ENCODE data around the gene KHDC1L.
"Not testable (repeated sequence)": the region's sequence is repeated elsewhere in the genome, so short reads cannot be mapped to it uniquely, and the experiment has no call there.

The KHDC1L gene

DNA sequence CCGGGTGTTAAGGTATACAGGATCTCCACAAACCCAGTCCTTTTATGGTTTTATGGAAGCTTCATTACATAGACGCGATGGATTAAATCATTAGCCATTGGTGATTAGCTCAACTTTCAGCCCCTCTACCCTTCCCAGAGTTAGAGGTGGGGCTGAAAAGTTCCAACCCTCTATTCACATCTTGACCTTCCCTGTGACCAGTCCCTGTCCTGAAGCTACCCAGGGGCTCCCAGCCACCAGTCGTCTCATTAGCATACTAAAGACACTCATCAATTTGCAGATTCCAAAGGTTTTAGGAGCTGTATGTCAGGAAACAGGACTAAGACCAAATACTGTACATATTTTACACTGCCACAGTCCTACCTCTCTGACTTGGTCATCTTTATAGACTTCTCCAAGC is 21.0 kb downstream of the KHDC1L start:
- DNase-seq (ENCODE audit: low spot score) = no peak

DNA sequence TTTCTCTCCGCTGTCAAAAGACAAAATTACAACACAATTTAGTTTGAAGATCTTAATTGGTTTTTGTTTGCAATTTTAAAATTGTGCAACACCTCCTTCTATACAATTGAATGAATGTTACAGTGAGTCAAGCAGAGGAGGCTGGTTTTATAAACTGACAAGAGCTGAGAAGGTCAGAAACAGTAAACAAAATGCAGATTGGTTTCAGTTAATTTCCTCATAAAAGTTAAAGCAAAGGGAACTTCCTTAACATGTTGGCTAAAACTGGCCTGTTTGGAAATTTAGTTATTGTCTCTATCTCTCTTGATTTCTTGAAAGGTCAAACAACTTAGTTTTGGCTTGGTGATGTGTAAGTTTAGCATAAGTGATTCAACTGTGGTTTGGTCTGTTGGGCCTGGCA is 22.2 kb downstream of the KHDC1L start:
- DNase-seq (ENCODE audit: low spot score) = no peak

DNA sequence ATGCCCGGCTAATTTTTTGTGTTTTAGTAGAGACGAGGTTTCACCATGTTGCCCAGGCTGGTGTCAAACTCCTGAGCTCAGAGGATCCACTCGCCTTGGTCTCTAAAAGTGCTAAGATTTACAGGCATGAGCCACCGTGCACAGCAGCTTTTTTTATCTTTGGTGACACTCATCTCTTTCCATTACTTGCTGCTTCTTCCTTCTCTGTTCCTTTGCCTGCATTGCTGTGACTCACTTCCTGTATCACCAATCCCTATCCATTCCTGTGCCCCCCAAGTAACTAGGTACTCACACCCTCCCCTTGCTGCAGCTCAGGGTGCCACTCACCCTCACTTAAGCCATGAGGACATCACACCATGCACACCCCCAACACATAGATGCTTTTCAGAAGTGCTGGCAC is 24.6 kb downstream of the KHDC1L start:
- DNase-seq (ENCODE audit: low spot score) = peak; percentile 28

DNA sequence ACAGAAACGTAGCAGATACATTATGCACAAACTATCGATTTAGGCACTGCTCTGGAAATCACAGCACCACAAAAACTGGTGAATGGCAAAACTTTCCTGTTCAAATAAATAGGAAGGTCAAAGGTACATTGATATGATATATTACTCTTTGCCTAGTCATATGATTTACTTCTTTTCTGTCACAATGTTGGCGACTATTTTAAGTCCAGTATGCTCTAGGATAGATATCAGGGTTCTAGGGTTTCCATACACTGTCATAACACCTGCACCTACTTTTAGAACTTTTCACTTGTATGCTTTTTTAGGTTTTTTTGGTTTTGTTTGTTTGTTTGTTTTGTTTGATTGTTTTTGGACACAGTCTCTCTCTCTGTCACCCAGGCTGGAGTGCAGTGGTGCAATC is 25.0 kb downstream of the KHDC1L start:
- DNase-seq (ENCODE audit: low spot score) = no peak

DNA sequence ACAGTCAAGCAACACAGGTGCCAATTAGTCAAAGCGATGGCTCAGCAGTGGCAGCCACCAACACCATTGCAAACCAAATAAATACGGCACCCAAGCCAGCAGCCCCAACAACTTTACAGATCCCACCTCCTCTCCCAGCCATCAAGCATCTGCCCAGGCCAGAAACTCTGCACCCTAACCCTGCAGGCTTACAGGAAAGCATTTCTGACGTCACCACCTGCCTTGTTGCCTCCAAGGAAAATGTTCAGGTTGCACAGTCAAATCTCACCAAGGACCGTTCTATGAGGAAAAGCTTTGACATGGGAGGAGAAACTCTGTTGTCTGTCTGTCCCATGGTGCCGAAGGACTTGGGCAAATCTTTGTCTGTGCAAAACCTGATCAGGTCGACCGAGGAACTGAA is 30.6 kb downstream of the KHDC1L start:
- DNase-seq (ENCODE audit: low spot score) = no peak

DNA sequence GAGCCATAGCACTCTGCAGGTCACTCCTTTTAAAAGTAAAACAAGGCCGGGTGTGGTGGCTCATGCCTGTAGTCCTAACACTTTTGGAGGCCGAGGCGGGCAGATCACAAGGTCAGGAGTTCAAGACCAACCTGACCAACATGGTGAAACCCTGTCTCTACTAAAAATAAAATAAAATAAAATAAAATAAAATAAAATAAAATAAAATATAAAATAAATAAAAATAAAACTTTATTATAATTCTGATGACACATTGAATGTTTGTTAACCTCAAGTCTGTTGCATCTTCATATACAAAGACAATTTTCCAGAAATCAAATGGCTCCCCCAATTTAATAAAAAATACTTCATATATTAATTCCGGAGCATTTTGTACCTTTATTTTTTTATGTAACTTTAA is 32.0 kb downstream of the KHDC1L start:
- not testable (repeated sequence) for DNase-seq (ENCODE audit: low spot score)

DNA sequence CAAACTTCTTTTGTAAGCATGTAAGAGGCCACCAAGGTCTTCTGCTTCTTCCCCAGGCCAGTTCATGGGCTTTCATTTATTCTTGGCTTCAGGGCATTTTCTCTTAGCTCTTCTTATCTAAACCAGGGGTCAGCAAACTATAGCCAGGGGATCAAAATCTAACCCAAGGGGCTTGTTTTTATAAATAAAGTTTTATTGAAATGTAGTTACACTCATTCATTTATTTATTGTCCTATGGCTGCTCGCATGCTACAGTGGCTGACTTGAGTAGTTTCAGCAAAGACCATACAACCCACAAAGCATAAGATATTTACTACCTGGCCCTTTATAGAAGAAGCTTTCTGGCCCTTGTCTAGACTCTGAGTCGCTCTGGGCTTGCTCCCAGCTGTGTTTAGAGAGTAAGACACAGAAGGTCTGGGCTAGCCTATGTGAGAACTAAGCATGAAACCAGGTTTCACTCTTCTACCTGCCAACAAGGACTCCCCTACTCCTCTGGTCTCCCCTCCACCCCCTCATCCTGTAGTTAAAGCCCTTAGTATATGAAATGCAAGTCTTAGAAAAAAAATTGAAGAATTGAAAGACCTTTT is 43.2 kb downstream of the KHDC1L start:
- DNase-seq (ENCODE audit: low spot score) = no peak

DNA sequence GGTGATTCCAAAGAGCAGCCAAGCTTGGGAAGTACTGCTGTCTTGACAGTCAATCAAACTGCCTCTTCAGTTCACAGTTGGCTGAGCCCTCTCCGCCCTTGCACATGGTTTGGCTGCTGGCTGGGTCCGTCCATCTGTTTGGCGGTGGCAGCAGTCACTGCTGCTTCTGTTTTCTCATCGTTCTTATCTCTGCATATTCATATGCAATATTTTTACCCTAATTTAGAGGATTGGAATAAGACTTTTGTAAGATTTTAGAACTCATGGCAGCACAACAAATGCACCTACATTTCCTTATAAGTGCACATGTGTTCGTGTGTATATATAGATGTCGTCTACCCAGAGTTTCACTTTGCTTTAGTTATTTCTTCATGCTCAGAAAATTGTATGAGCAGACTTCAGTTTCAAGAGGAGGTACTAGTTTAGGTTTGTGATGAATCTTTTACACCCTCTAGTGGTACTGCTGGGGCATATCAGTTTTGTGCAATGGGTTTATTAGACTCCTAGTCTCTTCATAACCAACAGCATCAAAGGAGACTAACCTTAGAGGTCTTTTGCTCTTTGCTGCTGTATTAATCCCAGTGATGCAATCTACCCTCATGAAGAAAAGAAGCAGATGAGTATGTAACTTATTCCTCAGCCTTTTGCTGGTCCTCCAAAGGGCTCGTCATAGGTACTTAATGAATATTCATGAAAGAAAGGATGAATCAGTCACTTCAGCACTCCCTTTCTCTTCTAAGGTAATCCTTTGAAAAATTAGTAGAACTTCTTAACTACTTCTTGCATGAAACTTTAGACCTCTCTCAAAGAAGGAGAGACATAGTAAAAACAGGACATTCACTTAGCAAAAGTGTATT is 44.3 kb downstream of the KHDC1L start:
- DNase-seq (ENCODE audit: low spot score) = peak; percentile 74

DNA sequence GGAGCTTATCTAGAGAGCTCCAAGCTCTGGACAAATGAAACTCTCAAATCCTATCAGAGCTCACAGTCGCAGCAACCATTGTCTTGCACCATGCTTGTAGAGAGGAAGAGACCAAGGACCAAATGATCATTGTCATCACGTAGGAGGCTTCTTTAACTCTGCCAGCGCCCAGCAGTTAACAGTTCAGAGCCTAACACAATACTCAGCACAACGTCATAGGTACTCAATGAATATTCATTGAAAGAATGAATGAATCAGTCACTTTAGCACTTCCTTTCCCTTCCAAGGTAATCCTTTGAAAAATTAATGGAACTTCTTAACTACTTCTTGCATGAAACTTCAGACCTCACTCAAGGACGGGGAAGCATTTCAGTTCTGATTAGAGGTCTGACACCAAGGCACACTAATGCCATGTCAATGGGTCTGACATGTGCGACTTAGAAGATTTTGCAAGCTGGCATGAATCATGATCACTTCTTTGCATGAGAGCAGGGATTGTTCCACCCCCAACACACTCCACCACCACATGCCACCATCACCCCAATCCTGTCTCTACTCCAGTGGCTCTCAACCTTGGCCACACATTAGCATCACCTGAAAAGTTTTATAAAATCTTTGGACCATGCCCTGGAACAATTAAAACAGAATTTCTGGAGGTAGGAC is 45.1 kb downstream of the KHDC1L start:
- peak; percentile 35 for DNase-seq (ENCODE audit: low spot score)

DNA sequence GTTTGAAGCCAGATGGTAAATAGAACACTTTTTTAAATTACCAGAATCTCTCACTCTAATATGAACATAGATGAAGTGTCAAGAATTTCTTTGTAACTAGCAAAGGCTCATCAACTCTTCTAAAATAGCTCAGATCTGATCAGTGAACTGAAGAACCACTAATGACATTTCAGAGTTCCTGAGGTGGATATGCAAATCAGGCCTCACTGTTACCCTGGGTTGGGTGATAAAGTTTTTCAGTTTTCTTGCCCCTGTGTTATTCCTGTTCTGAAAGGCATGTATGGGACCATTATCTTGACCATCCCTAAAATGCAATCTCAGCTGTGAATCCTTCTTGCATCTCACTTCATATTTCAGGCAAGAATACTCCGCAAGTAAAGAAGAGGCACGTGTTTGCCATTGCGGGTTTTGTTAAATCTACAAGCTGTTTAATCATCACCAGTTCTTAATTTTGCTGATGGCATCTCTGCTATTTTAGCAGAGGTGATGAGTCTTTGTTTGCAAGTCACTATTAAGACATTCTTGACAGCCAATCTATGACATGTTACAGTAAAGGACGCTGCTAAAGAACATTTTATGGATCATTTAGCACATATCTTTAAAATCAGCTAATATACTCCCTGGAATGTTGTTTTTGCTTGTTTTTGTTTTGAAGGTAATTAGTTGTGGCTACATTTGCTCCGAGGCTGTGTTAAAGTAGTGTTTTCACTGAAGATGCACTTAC is 47.9 kb downstream of the KHDC1L start:
- DNase-seq (ENCODE audit: low spot score) = no peak

DNA sequence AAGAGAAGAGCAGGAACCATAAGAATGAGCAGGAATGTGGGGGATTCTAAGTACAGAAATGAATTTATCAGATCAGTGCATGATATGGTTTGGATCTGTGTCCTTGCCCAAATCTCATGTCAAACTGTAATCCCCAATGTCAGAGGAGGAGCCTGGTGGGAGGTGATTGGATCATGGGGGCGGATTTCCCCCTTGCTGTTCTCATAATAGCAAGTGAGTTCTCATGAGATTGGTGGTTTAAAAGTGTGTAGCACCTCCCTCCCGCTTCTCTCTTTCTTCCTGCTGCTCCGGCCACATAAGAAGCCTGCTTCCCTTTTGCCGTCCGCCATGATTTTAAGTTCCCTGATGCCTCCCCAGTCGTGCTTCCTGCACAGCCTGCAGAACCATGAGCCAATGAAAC is 49.2 kb downstream of the KHDC1L start:
- DNase-seq (ENCODE audit: low spot score) = no peak

DNA sequence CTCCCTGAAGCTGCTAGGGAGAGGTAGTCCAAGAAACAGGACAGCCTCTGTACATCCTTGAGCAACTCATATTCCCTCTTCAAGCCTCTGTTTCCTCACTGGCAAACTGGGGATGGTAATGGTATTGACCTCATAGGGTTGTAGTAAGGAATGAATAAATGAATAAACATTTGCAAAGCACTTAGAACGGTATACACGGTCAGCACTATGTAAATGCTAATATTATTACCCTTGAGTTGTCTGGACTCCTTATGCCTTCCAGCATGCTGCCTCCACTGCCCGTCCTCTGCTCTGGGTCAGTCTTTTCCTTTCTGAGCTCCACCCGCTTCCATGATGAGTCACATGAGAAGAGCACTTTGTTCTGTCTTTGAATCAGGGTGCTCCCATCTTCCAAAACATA is 50.6 kb downstream of the KHDC1L start:
- no peak for DNase-seq (ENCODE audit: low spot score)

Measured in kidney tubule cell (primary cell).